Lower leg skin (tissue), 4 donors: ENCODE data around the gene GINS2. TPM values are rescaled to one million over a fixed set of nuclear protein-coding genes. Genes with fewer than 3 reads are reported as not detected.

Experiments
- DNase-seq, 2 donors: peaks; one replicate each; pipeline ENCODE4 v3.0.0-alpha.2; 2019; ENCODE audit warnings: low spot score in 2 of 2
- H3K4me3 ChIP-seq: fragments of 200-600 bp; sonication (generic); 2 replicates; pipeline ENCODE4 v1.5.1; 2017; ENCODE audit warnings: mild to moderate bottlenecking, low read depth; ENCODE audit not compliant: poor library complexity, severe bottlenecking
- CTCF ChIP-seq, 3 donors: fragments of 450-650 bp; IDR thresholded peaks; one replicate each; pipeline ENCODE4 v1.5.1; 2016; ENCODE audit warnings: antibody characterized with exemption in 3 of 3, mild to moderate bottlenecking in 3 of 3, moderate library complexity in 2 of 3
- POLR2A ChIP-seq, 2 donors: fragments of 450-650 bp; IDR thresholded peaks; one replicate each; pipeline ENCODE4 v1.6.1; 2016 to 2017; ENCODE audit warnings: antibody characterized with exemption in 2 of 2, mild to moderate bottlenecking in 1 of 2, moderate library complexity in 1 of 2
- WGBS, 2 donors: methylation state at CpG; one replicate each; pipeline ENCODE4 v1.1.5; 2018; 5-methylcytosine and 5-hydroxymethylcytosine counted together
- intact Hi-C: fragments of 100-400 bp; cut with DNase I; formaldehyde crosslinking; loops from one replicate; pipeline ENCODE4 v1.15.0; 2023; ENCODE audit warnings: low total_unique reads
- total RNA-seq, 4 donors: library from RNA; depleted of rRNA; stranded (reverse); fragments of >200 nt; gene quantifications; one replicate each; pipeline ENCODE4 v1.1.0, GENCODE V29; 2016

The GINS2 gene
- total RNA-seq, 4 donors from 2014 or later, result 0.38 to 0.98 (median 0.91) TPM; not detected in 1

DNA sequence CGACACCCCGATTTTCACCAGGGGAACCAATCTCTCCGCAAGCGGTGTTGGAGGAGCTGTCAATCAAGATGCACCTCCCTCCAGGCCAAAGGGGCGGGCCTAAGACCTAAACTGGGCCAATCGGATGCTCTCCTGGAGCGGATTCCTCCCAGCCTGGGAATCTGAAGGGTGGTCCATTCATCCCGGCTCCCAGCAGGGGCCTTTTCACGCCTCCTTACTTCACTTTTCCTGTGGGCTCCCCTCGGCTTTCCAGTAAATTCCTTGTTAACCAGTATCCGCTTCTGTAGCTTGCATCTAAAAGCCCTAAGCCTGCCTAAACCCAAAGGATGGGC, 45.1 kb upstream of the GINS2 start:
- intact Hi-C loops, result no loop called here
- DNase-seq, result no peak
- H3K4me3 ChIP-seq, result no peak overlapping the region
- TF ChIP-seq CTCF (IDR thresholded peaks at IDR 0.05) (no peak), POLR2A (IDR thresholded peaks at IDR 0.05) (no peak)
- WGBS, 2 donors, result 77 to 78% methylated on average over 11 of the region's 11 CpGs

DNA sequence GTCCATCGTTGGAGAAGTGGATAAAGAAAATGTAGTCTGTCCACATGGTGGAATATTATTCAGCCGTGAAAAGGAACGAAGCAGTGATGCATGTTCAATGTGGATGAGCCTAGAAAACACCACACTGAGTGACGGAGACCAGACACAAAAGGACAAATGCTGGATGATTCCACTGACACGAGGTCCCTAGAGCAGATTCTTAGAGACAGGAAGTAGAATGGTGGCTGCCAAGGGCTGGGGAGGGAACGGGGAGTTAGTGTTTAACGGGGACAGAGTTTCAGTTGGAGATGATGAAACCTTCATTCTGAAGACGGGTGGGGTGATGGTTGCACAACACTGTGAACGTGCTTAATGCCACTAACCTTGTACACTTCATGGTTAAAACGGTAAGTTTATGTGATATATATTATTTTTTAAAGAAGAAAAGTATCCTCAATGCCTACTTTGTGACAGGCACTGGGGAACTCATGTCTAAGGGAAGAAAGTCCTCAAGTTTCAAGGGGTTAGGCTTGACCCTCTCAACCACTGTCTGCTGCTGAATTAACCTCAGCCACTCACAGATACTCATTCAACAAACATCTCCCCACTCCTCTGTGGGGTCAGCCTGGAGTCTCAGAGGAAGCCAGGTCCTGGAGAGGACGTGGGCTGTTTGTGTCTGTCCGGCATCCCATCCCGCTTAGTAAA, 44.5 kb upstream of the GINS2 start:
- 67 to 70% methylated on average over 13 of the region's 13 CpGs for WGBS, 2 donors
- peak in 1 of 2 donors; percentile 56 for DNase-seq
- no peak overlapping the region for H3K4me3 ChIP-seq
- intact Hi-C loops, result no loop called here
- TF ChIP-seq CTCF (IDR thresholded peaks at IDR 0.05), result no peak
- no peak for TF ChIP-seq POLR2A (IDR thresholded peaks at IDR 0.05)

GRCh38 chr16:85731179-85731578, 42.4 kb upstream of the GINS2 start:
- DNase-seq, result no peak
- TF ChIP-seq POLR2A (IDR thresholded peaks at IDR 0.05), result no peak
- no peak for TF ChIP-seq CTCF (IDR thresholded peaks at IDR 0.05)
- intact Hi-C loops, result no loop called here
- 75 to 80% methylated on average over 4 to 5 of the region's 5 CpGs for WGBS, 2 donors
- H3K4me3 ChIP-seq, result no peak overlapping the region

GRCh38 chr16:85730186-85730465, 41.4 kb upstream of the GINS2 start:
- no peak overlapping the region for H3K4me3 ChIP-seq
- no peak for TF ChIP-seq CTCF (IDR thresholded peaks at IDR 0.05)
- TF ChIP-seq POLR2A (IDR thresholded peaks at IDR 0.05), result no peak
- no peak for DNase-seq
- intact Hi-C loops, result no loop called here
- WGBS, 2 donors, result 78 to 85% methylated on average over 5 of the region's 5 CpGs

DNA sequence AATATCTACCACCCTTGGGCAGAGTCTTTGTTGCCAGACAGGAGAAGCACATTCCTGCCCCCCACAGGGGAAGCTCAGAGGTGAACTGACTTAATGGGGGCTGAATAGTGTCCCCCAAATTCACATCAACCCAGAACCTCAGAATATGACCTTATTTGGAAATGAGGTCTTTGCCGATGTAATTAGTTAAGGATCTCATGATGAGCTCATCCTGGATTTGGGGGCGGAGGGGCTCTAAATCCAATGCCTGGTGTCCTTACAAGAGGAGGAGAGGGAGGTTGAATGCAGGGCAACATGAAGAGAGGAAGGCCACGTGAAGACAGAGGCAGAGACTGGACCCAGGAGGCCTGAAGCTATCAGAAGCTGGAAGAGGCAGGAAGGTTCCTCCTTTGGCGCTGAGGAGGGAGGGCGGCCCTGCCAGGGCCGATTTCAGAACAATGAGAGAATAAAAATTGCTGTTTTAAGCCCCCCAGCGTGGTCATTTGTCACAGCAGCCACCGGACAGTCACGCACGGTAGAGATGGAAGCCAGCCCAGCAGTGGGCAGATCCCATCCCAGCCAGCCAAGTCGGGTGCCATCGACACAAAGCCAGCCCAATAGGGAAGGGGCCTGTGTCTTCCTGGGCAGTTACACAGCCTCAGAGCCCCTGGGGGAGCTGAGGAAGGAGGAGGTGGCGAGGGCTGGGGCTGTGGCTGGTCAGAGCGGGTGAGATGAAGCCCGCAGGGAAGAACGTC, 40.9 kb upstream of the GINS2 start:
- DNase-seq, result no peak
- no peak overlapping the region for H3K4me3 ChIP-seq
- no peak for TF ChIP-seq CTCF (IDR thresholded peaks at IDR 0.05)
- no peak for TF ChIP-seq POLR2A (IDR thresholded peaks at IDR 0.05)
- 74 to 83% methylated on average over 16 of the region's 16 CpGs for WGBS, 2 donors
- intact Hi-C loops, result no loop called here

GRCh38 chr16:85728879-85729278, 40.1 kb upstream of the GINS2 start:
- DNase-seq, result no peak
- intact Hi-C loops, result no loop called here
- 83 to 93% methylated on average over 4 to 6 of the region's 7 CpGs for WGBS, 2 donors
- TF ChIP-seq CTCF (IDR thresholded peaks at IDR 0.05) (no peak), POLR2A (IDR thresholded peaks at IDR 0.05) (no peak)
- no peak overlapping the region for H3K4me3 ChIP-seq
